WI38 (cell line): ENCODE results near the gene CLIP4.
"Not testable (repeated sequence)": the region's sequence is repeated elsewhere in the genome, so short reads cannot be mapped to it uniquely, and the experiment has no call there.

Experiments
- H3K4me3 ChIP-seq: 2 replicates; pipeline ENCODE4 v1.5.1; 2011; ENCODE audit warnings: low read depth, mild to moderate bottlenecking, control low read depth, low read length
- CTCF ChIP-seq: IDR thresholded peaks from 2 replicates; pipeline ENCODE4 v1.5.1; 2012; ENCODE audit warnings: low read depth, mild to moderate bottlenecking, control low read depth, low read length

Gene CLIP4

GRCh38 chr2:29104688-29105087 is 10.5 kb upstream of the CLIP4 start:
- H3K4me3 ChIP-seq = no peak overlapping the region
- TF ChIP-seq CTCF = no peak

- no peak overlapping the region for H3K4me3 ChIP-seq
- TF ChIP-seq CTCF = no peak
These were observed 9.8 kb upstream of the CLIP4 start for GRCh38 chr2:29105375-29105774.

GRCh38 chr2:29106256-29106655 is 9.0 kb upstream of the CLIP4 start:
- no peak overlapping the region for H3K4me3 ChIP-seq
- TF ChIP-seq CTCF = no peak

GRCh38 chr2:29106980-29107388 is 8.2 kb upstream of the CLIP4 start:
- TF ChIP-seq CTCF = no peak
- H3K4me3 ChIP-seq = no peak overlapping the region

- not testable (repeated sequence) for H3K4me3 ChIP-seq
These were observed 7.7 kb upstream of the CLIP4 start for GRCh38 chr2:29107547-29107946.

GRCh38 chr2:29108225-29108624 is 7.0 kb upstream of the CLIP4 start:
- H3K4me3 ChIP-seq = peak overlapping the region; percentile 13; the same call in 1 of the 2 replicates
- TF ChIP-seq CTCF = no peak

GRCh38 chr2:29109246-29109645 is 6.0 kb upstream of the CLIP4 start:
- no peak for TF ChIP-seq CTCF

GRCh38 chr2:29110916-29111535 is 4.2 kb upstream of the CLIP4 start:
- H3K4me3 ChIP-seq = no peak overlapping the region
- TF ChIP-seq CTCF = no peak

More at GRCh38 chr2:29109246-29109645, 6.0 kb upstream of the CLIP4 start:
- no peak overlapping the region for H3K4me3 ChIP-seq
